ENCODE measurements around the gene CENATAC.

DNA sequence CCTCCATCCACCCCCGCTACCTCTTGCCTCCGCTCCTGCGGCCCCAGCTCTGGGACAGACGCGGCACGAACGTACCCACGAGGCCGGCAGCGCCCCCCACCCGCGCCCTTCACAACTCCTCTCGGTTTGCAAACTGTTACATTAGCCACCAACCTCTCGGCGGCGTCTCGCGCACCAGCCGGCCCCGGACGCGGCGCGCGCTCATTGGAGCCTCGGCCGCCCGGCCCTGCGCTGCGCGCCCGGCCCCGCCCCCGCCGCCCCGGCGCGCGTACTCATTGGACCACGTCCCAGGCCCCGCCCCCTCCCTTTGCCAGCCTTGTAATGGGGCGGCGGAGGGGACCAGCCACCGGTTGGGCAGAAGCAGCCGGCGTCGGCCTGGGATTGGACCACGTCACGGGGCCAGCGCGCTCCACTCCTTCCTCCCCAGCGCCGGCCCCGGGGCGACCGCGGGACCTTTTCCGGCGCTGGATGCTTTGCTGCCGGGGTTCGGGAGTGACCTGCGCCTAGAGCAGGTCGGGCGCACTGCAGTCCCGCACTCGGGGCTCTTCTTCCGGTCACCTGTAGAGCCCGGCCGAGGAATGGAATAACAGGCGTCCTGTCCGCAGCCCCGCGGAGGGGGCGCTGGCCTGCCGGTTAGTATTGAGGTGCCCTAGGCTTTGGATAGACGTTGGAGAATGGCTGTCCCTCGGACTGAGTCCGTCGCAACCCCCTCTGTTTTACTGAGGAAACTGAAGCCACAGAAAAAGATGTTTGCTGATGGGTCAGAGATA lies 59.2 kb downstream of the CENATAC start, which contains the start of gene HYOU1:
- TF ChIP-seq, protein P1, sequence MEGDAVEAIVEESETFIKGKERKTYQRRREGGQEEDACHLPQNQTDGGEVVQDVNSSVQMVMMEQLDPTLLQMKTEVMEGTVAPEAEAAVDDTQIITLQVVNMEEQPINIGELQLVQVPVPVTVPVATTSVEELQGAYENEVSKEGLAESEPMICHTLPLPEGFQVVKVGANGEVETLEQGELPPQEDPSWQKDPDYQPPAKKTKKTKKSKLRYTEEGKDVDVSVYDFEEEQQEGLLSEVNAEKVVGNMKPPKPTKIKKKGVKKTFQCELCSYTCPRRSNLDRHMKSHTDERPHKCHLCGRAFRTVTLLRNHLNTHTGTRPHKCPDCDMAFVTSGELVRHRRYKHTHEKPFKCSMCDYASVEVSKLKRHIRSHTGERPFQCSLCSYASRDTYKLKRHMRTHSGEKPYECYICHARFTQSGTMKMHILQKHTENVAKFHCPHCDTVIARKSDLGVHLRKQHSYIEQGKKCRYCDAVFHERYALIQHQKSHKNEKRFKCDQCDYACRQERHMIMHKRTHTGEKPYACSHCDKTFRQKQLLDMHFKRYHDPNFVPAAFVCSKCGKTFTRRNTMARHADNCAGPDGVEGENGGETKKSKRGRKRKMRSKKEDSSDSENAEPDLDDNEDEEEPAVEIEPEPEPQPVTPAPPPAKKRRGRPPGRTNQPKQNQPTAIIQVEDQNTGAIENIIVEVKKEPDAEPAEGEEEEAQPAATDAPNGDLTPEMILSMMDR (IDR thresholded peaks at IDR 0.05) = peak in 3 of 6 experiments; percentile 29 to 41 (median 36)
- peak; percentile 61 to 70 for TF ChIP-seq POLR2A (IDR thresholded peaks at IDR 0.05)
